Measurements from ENCODE around the gene SLC24A4. TPM values are rescaled to one million over a fixed set of nuclear protein-coding genes. Genes with fewer than 3 reads are reported as not detected.
"Not testable (repeated sequence)": the region's sequence is repeated elsewhere in the genome, so short reads cannot be mapped to it uniquely, and the experiment has no call there.

The SLC24A4 gene
- total RNA-seq, 1 donor = 6.7 TPM

GRCh38 chr14:92528486-92529100 is 205.6 kb downstream of the SLC24A4 start:
- H3K27me3 ChIP-seq (ENCODE audit: insufficient read depth, low read length) = no peaks in the 10 kb centered on the region
- H3K9me3 ChIP-seq (ENCODE audit: low read depth, low read length) = no peaks in the 10 kb centered on the region
- no peak overlapping the region for H3K4me3 ChIP-seq (ENCODE audit: low read length)
- peaks cover 67% of the 10 kb centered on the region for H3K4me1 ChIP-seq (ENCODE audit: insufficient read depth, low read length)

DNA sequence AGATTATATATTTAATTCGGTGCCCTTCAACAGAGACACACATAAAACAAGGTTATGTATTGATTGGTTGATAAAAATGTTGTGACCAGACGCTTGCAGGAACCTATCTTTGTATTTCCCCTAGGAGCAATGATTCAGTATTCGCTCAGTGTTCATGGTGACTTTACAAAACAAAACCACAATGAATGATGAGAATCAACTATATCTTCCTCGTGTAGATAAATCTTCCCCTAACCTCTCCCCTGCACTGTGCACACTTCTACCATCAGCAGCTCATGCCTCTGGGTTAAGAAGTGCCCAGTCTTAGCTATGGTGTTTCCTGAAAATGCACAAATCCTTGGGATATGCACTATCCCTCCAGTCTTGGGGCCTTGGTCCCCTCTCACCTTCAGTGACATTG is 206.9 kb downstream of the SLC24A4 start:
- no peaks in the 10 kb centered on the region for H3K27me3 ChIP-seq (ENCODE audit: insufficient read depth, low read length)
- H3K9me3 ChIP-seq (ENCODE audit: low read depth, low read length) = no peaks in the 10 kb centered on the region
- peaks cover 58% of the 10 kb centered on the region for H3K4me1 ChIP-seq (ENCODE audit: insufficient read depth, low read length)
- no peak overlapping the region for H3K4me3 ChIP-seq (ENCODE audit: low read length)

GRCh38 chr14:92531106-92531873 is 208.3 kb downstream of the SLC24A4 start:
- no peaks in the 10 kb centered on the region for H3K27me3 ChIP-seq (ENCODE audit: insufficient read depth, low read length)
- peaks cover 57% of the 10 kb centered on the region for H3K4me1 ChIP-seq (ENCODE audit: insufficient read depth, low read length)
- no peak overlapping the region for H3K4me3 ChIP-seq (ENCODE audit: low read length)
- no peaks in the 10 kb centered on the region for H3K9me3 ChIP-seq (ENCODE audit: low read depth, low read length)

GRCh38 chr14:92532490-92533163 is 209.7 kb downstream of the SLC24A4 start:
- Histone ChIP-seq H3K4me1 (ENCODE audit: insufficient read depth, low read length) (peaks cover 58% of the 10 kb centered on the region), H3K9me3 (ENCODE audit: low read depth, low read length) (no peaks in the 10 kb centered on the region)

DNA sequence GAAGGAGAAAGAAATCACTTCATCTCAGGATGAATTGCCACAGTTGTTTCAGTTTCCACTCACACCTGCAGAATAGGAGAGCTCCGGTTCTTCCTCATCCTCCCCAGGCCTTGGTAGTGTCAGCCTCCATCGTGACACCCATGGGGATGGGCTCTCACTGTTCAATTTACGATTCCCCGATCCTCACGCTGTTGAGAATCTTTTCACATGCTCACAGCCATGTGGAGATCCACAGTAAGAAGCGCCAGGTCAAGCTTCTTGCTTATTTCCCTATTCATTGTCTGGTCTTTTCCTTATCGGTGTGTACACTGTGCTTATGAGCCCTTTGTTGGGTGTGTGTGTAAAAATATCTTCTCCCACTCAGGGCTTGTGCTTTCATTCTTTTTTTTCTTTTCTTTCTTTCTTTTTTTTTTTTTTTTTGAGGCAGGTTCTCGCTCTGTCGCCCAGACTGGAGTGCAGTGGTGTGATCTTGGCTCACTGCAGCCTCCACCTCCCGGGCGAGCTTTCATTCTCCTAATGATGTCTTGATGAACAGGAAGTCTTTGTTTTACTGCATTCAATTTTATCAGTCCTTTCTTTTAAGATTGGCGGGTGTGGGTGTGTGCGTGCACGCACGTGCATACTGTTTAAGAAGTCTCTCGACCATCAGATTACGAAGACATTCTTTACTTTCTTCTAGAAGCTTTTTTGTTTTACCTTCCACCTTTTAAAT is 212.1 kb downstream of the SLC24A4 start:
- no peaks in the 10 kb centered on the region for H3K27me3 ChIP-seq (ENCODE audit: insufficient read depth, low read length)
- H3K4me3 ChIP-seq (ENCODE audit: low read length) = no peak overlapping the region
- H3K9me3 ChIP-seq (ENCODE audit: low read depth, low read length) = no peaks in the 10 kb centered on the region
- peaks cover 65% of the 10 kb centered on the region for H3K4me1 ChIP-seq (ENCODE audit: insufficient read depth, low read length)

More at GRCh38 chr14:92532490-92533163, 209.7 kb downstream of the SLC24A4 start:
- Histone ChIP-seq H3K27me3 (ENCODE audit: insufficient read depth, low read length) (no peaks in the 10 kb centered on the region), H3K4me3 (ENCODE audit: low read length) (no peak overlapping the region)

DNA sequence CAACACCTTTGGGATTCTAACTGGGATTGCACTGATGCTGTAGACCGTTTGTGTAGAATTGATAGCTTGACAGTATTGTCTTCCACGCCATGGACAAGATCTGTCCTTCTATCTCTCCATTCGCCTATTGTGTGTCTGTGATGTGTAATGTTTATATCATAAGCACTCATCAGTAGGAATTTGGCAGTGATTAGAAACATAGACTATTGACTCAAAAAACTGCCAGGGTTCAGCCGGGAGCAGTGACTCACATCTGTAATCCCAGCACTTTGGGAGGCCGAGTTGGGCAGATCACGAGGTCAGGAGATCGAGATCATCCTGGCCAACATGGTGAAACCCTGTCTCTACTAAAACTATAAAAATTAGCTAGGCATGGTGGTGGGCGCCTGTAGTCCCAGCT is 213.3 kb downstream of the SLC24A4 start:
- H3K4me1 ChIP-seq (ENCODE audit: insufficient read depth, low read length) = peaks cover 62% of the 10 kb centered on the region
- not testable (repeated sequence) for H3K9me3 ChIP-seq (ENCODE audit: low read depth, low read length); H3K27me3 ChIP-seq (ENCODE audit: insufficient read depth, low read length); H3K4me3 ChIP-seq (ENCODE audit: low read length)

DNA sequence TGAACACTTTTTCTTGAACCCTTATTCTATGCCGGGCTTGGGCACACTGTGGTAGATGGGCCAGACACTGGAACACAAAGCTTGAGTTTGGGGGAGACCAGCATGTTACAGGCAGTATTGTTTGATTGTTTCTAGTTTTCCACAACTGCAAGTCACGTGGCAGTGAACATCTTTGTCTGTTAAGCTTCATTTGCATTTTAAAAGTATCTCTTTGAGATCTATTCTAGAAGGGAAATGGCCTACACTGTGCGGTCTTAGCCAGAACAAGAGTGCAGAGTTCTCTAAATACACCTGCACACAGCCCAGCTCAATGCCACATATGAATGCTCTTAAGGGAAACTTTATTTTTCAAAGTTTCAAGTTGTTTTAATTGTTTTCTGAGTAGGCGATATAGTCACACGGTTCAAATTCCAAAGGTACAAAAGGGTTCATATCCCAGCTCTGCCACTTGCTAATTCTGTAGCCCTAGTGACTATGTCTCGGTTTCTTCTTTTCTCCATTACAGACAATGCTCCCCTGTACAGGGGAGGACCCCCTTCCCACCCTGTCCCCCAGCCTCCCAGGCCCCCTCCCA is 215.5 kb downstream of the SLC24A4 start:
- H3K27me3 ChIP-seq (ENCODE audit: insufficient read depth, low read length) = no peaks in the 10 kb centered on the region
- no peak overlapping the region for H3K4me3 ChIP-seq (ENCODE audit: low read length)
- H3K9me3 ChIP-seq (ENCODE audit: low read depth, low read length) = no peaks in the 10 kb centered on the region
- peaks cover 50% of the 10 kb centered on the region for H3K4me1 ChIP-seq (ENCODE audit: insufficient read depth, low read length)

GRCh38 chr14:92539419-92539818 is 216.5 kb downstream of the SLC24A4 start:
- Histone ChIP-seq H3K4me3 (ENCODE audit: low read length) (no peak overlapping the region), H3K27me3 (ENCODE audit: insufficient read depth, low read length) (no peaks in the 10 kb centered on the region), H3K4me1 (ENCODE audit: insufficient read depth, low read length) (peaks cover 50% of the 10 kb centered on the region), H3K9me3 (ENCODE audit: low read depth, low read length) (no peaks in the 10 kb centered on the region)

DNA sequence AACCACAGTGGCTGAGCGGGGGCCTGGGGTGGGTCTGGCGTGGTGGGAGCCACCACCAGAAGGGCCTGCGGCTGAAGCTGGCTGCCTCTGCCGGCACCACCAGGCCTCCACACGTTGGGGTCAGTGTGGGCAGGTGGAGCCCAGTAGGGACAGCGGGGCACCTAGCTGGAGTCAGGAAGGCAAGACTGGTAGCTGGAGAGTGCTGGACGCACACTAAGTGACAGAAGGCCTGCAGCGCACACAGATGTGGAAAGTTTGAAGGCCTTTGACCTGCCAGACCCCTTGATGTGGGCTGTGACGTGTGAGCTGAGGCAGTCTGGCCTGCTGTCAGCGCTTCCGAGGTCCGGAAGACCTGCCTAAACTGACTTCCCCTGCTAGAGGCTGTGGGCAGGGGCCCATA is 216.9 kb downstream of the SLC24A4 start:
- Histone ChIP-seq H3K9me3 (ENCODE audit: low read depth, low read length) (no peaks in the 10 kb centered on the region), H3K27me3 (ENCODE audit: insufficient read depth, low read length) (no peaks in the 10 kb centered on the region), H3K4me3 (ENCODE audit: low read length) (no peak overlapping the region), H3K4me1 (ENCODE audit: insufficient read depth, low read length) (peaks cover 46% of the 10 kb centered on the region)

- no peaks in the 10 kb centered on the region for H3K27me3 ChIP-seq (ENCODE audit: insufficient read depth, low read length)
- H3K4me3 ChIP-seq (ENCODE audit: low read length) = no peak overlapping the region
- H3K4me1 ChIP-seq (ENCODE audit: insufficient read depth, low read length) = peaks cover 43% of the 10 kb centered on the region
- no peaks in the 10 kb centered on the region for H3K9me3 ChIP-seq (ENCODE audit: low read depth, low read length)
These were observed 217.6 kb downstream of the SLC24A4 start for GRCh38 chr14:92540472-92541048.

DNA sequence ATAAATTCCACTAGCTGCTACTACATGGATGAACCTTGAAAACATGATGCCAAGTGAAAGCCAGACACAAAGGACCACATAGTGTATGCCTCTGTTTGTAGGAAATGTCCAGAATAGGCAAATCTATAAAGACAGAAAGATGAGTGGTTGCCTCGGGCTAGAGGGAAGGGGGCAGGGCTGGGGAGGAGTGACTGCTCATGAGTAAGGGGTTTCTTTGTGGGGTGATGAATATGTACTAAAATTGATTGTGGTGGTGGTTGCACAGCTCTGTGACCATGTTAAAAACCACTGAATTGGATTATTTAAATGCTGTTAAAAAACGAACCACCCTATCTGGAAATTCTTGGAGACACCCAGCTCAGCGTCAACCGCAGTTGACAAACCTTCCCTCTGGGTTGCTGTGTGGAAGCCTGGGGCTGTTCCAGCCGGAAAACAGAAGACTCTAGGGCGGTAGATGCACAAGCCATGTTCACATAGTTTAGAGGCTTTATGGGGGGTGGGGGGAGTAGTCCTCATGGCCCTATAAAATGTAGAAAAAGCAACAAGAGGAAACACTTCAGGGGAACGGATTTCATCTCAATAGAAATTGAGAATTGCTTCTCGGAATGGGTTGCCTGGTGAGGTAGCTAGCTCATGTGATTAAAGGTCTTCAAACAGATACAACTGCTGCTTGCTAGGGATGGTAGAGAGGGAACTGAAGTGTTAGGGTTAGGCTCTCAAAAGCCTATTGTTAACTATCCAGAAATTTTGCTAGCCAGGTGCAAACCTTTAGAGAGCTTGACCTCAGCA is 220.0 kb downstream of the SLC24A4 start:
- no peak overlapping the region for H3K4me3 ChIP-seq (ENCODE audit: low read length)
- H3K27me3 ChIP-seq (ENCODE audit: insufficient read depth, low read length) = no peaks in the 10 kb centered on the region
- peaks cover 34% of the 10 kb centered on the region for H3K4me1 ChIP-seq (ENCODE audit: insufficient read depth, low read length)
- H3K9me3 ChIP-seq (ENCODE audit: low read depth, low read length) = no peaks in the 10 kb centered on the region

DNA sequence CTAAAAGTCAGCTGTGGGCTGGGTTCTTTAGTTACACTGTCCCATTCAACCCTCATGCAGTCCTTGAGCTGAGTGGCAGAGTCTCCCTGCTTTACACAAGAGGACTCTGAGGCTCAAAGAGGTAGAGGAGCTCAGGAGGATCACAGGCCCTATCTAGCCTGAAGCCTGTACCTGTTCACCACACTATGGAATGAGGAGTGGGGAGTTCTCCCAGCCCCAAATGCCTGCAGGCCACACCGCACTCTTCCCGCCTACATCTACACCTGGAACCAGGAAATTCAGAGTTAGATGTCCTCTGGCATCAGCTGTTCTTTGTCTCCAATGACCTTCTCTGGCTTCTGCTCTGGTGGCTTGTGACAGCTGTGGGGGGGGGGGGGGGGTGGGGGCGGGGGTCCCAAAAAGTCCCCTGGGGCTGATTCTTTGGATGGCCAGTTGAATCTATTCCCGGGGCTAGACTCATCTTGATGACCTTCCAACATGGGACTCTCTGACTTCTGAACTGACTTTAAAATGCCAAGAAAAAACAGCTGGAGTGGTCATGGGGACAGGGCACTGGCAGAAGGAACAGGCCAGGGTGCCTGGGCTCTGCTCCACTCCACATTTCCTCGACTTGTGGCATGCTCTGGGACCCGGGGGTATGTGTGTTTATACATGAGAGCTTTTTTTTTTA is 221.2 kb downstream of the SLC24A4 start:
- no peaks in the 10 kb centered on the region for H3K9me3 ChIP-seq (ENCODE audit: low read depth, low read length)
- no peak overlapping the region for H3K4me3 ChIP-seq (ENCODE audit: low read length)
- no peaks in the 10 kb centered on the region for H3K27me3 ChIP-seq (ENCODE audit: insufficient read depth, low read length)

DNA sequence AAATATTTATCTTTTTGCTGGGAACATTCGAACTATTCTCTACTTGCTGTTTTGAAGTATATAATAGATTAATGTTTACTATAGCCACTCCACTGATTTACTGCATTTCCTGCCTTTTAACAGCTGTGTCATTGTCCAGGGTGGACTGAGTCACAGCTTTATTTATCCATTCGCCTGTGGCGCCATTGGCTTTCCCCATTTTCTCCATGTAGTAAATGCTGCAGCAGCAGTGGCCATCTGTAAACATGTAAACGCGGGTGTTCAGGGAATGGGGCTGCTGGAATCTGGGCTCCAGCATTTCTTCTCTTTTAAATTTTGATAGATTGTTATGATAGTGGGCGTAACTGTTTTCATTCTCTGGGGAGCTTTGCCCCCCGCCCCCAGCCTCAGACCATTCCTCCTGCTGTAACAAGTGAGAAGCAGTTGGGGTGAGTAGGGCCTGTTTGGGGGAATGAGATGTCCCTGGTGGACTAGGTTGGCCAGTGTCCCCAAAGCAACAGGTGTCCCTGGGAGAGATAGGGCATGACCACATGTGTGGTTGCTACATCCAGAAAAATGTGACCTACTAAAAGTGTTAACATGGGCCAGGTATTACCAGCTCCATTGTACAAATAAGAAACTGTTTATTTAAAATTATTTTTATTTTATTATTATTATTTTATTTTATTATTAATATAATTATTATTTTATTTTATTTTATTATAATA is 223.5 kb downstream of the SLC24A4 start:
- Histone ChIP-seq H3K4me1 (ENCODE audit: insufficient read depth, low read length) (peaks cover 27% of the 10 kb centered on the region), H3K27me3 (ENCODE audit: insufficient read depth, low read length) (no peaks in the 10 kb centered on the region), H3K4me3 (ENCODE audit: low read length) (no peak overlapping the region), H3K9me3 (ENCODE audit: low read depth, low read length) (no peaks in the 10 kb centered on the region)

More for the DNA sequence above, 221.2 kb downstream of the SLC24A4 start:
- peaks cover 28% of the 10 kb centered on the region for H3K4me1 ChIP-seq (ENCODE audit: insufficient read depth, low read length)
